Stomach smooth muscle (tissue), 2 donors: ENCODE data around the gene CMIP.

ENCODE experiments used
- H3K27ac ChIP-seq: one replicate; pipeline ENCODE4 v1.7.0; 2013; ENCODE audit warnings: mild to moderate bottlenecking, low read length, inconsistent platforms
- H3K27me3 ChIP-seq, 2 donors: one replicate each; pipeline ENCODE4 v1.7.0; 2013; ENCODE audit warnings: low read length in 2 of 2; ENCODE audit not compliant: insufficient read depth in 2 of 2, control insufficient read depth in 1 of 2
- H3K36me3 ChIP-seq, 2 donors: one replicate each; pipeline ENCODE4 v1.7.0; 2013; ENCODE audit warnings: low read length in 2 of 2; ENCODE audit not compliant: control insufficient read depth in 2 of 2, insufficient read depth in 2 of 2
- H3K4me1 ChIP-seq: one replicate; pipeline ENCODE4 v1.7.0; 2013; ENCODE audit warnings: low read length; ENCODE audit not compliant: control insufficient read depth, insufficient read depth
- H3K4me3 ChIP-seq, 2 donors: one replicate each; pipeline ENCODE4 v1.7.0; 2013; ENCODE audit warnings: low read length in 2 of 2
- H3K9ac ChIP-seq, 2 donors: one replicate each; pipeline ENCODE4 v1.7.0; 2013; ENCODE audit warnings: low read length in 2 of 2, mild to moderate bottlenecking in 1 of 2
- H3K9me3 ChIP-seq, 2 donors: one replicate each; pipeline ENCODE4 v1.7.0; 2013; ENCODE audit warnings: low read length in 2 of 2; ENCODE audit not compliant: control insufficient read depth in 2 of 2
- donor health status: healthy.
- donor health status: Pancreatic carcinoma.

The CMIP gene

DNA sequence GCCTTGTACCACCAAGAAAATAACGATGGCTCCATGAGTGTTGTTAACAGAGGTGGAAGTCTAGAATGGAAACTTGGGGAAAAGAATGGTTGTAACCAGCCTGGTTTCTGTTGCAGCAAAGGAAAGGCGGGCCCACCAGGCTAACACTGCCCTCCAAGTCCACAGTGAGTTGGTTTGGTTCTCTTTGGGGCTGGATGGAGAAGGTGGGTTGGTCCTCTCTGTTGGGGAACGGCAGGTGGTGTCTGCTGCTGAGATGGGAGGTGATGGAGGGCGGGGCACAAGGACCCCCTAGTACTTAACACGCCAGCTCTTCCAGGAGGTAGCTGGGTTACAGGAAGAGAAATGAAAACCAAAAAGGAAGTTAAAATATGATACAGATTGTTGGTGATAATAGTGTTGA is 257.9 kb downstream of the CMIP start:
- Histone ChIP-seq H3K9ac (no peak overlapping the region), H3K27me3 (no peaks in the 10 kb centered on the region), H3K9me3 (no peaks in the 10 kb centered on the region), H3K4me3 (no peak overlapping the region), H3K4me1 (peaks cover 46% of the 10 kb centered on the region), H3K36me3 (peaks cover 48 to 51% of the 10 kb centered on the region in 2 donors), H3K27ac (peak overlapping the region; percentile 11)

DNA sequence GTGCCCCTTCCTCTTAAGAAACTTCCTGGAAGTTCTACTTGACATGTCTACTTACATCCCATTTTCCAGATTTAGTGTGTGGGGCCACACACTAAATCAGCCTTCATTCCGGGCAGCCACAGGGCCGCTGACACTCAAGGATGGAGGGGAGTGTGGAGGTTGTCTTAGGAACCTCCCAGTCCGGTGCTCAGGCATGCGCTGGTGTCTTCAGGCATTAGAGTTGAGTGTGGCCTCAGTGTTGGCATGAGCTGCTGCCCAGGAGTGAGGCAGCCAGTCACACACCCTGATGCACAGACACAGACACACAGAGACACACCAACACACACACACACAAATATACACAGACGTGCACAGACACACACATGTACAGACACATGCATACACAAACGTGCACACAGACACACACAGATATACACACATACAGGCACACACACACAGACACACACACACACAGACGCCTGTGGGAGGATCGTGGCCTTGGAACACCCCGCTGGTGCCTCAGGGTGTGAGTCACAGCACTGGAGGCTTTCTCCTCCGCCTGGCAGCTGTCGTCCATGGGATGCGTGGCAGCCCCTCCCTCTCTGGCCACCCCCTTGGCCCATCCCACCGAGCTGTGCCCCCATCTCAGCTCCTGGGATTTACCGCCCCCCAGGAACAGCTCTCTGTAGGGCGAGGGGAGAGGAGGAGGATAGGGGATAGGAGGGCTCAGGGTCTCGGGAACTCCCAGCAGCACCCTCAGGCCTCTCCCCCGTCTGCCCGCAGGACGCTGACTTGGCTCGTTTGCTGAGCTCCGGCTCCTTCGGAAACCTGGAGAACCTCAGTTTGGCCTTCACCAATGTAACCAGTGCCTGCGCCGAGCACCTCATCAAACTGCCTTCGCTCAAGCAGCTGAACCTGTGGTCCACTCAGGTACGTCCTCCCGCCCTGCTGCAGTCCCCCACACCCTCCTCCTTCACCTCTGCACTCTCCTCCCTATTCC is 258.9 kb downstream of the CMIP start:
- no peaks in the 10 kb centered on the region for H3K27me3 ChIP-seq
- H3K4me1 ChIP-seq, result peaks cover 46% of the 10 kb centered on the region
- H3K4me3 ChIP-seq, result no peak overlapping the region
- peaks cover 48 to 52% of the 10 kb centered on the region in 2 donors for H3K36me3 ChIP-seq
- peak overlapping the region; percentile 60 for H3K27ac ChIP-seq
- no peak overlapping the region for H3K9ac ChIP-seq
- H3K9me3 ChIP-seq, result no peaks in the 10 kb centered on the region

DNA sequence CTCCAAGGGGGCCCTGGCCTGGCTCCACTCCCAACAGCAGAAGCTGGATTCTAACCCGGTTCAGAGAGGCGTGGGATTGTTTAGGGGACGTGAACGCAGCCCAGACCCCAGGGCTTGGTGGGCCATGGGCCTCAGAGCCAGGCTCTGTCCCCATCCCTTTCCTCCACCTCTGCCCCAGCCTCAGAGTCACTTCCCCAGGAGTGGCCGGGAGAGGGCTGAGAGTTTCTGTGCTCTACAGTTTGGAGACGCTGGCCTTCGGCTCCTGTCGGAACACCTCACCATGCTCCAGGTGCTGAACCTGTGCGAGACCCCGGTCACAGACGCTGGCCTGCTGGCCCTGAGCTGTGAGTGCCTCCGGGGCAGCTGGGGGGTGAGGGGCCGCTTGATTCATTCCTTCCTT is 260.7 kb downstream of the CMIP start:
- Histone ChIP-seq H3K27ac (peak overlapping the region; percentile 88), H3K27me3 (no peaks in the 10 kb centered on the region), H3K36me3 (peaks cover 50% of the 10 kb centered on the region in 2 donors)

DNA sequence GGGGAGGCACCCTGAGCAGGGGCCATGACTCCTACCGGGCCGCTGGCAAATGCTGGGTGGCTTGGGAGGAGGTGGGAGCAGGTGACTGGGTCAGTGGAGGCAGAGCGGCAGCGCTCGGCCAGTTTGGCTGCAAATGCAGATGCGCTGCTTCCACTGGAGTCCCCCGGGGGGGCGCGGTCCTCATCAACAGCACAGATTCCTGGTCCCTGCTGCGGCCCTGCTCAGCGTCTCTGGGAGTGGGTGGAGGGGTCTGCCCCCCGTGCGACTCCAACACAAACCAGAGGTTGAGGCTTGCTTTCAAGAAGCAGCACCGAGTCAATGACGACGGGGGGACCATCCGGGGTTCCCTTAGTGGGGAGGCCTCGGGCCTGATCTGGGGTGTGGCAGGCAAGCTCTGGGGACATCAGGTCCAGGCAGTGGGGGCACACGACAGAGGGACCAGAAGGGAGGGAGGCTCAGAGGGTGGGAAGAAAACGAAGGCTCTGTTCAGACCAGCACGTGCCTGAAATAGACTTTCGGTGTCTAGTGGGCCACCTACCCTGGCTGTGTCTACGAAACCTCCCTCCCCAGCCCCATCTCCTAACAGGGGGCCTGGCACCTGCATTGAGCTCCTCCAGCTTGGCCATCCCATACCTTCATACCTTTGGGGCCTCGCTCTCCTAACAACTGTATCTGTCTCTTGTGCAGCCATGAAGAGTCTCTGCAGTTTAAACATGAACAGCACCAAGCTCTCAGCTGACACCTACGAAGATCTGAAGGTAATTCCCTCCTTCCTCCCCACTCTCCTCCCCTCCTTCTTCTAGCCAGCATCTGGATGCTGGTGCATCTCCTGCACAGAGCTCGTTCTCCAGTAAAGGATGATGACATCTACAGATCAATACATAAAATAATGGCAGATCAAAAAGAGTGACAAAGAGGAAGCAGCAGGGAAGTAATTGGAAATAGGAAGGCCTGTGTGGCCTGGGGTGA is 262.0 kb downstream of the CMIP start:
- no peaks in the 10 kb centered on the region for H3K27me3 ChIP-seq
- H3K27ac ChIP-seq, result peak overlapping the region; percentile 88
- H3K9me3 ChIP-seq, result no peaks in the 10 kb centered on the region
- H3K9ac ChIP-seq, result peak overlapping the region; percentile 51 to 74
- no peak overlapping the region for H3K4me3 ChIP-seq
- H3K4me1 ChIP-seq, result peaks cover 54% of the 10 kb centered on the region
- peaks cover 37 to 46% of the 10 kb centered on the region in 2 donors for H3K36me3 ChIP-seq

More for the DNA sequence above, 260.7 kb downstream of the CMIP start:
- Histone ChIP-seq H3K9me3 (no peaks in the 10 kb centered on the region), H3K4me1 (peaks cover 46% of the 10 kb centered on the region), H3K4me3 (no peak overlapping the region), H3K9ac (no peak overlapping the region)

DNA sequence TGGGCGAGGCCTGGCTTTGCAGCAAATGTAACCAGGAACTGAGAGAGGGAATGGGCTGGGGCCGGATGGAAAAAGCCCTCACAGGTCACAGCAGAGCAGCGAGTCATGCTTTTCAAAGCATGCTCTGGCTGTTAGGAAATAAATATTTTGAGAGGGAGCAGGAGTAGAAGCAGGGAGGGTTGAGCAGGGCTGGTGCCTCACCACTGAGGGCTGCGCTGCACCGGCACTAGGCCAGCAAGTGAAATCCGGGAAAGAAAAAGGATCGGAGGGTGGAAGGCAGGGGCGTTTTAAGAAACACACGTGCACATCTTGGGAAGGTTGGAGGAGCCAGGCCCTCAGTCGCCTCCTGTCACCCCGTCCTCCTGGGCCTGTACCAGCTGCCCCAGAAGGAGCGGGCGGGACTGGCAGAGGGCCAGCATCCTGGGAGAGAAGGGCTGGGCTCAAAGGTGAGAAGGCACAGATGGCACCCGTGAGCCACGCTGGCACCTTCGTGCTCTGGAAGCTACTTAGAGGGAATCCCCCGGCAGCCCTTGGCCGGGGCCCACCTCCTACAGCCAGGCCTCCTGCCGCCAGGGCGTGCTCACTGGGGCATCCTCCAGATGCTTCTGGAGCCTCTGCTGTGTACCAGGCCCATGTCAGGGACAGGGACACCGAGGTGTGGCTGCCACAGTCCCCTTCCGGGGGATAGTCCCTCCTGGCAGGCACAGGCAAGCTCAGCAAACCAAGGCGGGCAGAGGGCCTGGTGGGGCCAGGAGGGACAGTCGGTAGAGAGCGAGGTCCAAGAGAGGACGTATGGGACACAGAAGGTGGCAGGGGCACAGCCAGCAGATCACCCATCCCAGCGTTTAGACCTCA is 263.0 kb downstream of the CMIP start:
- peaks cover 30 to 38% of the 10 kb centered on the region in 2 donors for H3K36me3 ChIP-seq
- H3K27me3 ChIP-seq, result no peaks in the 10 kb centered on the region
- H3K9me3 ChIP-seq, result no peaks in the 10 kb centered on the region
- H3K9ac ChIP-seq, result peak overlapping the region; percentile 47 to 74
- H3K27ac ChIP-seq, result peak overlapping the region; percentile 88
- H3K4me3 ChIP-seq, result no peak overlapping the region
- peaks cover 58% of the 10 kb centered on the region for H3K4me1 ChIP-seq

DNA sequence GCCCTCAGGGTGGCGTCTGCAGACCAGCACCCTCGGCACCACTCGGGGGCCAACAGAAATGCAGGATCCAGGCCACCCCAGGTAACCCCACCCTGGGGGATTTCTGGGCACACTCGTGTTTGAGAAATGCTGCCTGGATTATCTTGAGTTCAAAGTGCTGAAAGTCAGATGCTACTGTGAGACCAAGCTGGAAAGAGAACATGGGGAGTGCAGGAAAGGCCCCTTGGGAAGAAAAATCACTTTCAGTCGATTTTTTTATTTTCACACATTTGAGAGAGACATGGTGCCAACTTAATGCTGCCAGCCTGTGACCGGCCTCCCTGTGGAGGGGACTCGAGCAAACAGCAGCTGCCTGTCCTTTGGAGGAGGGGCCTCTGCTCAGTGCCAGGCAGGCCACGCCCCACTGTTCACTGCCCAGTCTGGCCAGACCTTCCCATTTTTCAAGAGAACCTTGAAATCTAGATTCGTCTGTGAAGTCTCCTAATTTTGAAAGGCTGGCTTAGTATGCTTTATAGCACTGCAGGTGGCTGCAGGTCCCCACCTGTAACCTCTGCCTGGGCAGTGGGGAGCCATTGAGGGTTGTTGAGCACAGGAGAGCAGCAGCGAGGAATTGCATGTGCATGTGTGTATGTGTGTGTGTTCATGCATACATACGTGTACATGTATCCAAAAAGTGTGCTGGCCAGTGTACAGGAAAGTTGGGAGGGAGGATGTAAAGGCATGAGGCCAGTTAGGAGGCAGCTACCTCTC is 263.8 kb downstream of the CMIP start:
- Histone ChIP-seq H3K27ac (peak overlapping the region; percentile 88), H3K4me3 (no peak overlapping the region), H3K27me3 (no peaks in the 10 kb centered on the region), H3K9me3 (no peaks in the 10 kb centered on the region), H3K4me1 (peaks cover 52% of the 10 kb centered on the region), H3K9ac (peak overlapping the region; percentile 47 to 59), H3K36me3 (peaks cover 22 to 35% of the 10 kb centered on the region in 2 donors)

DNA sequence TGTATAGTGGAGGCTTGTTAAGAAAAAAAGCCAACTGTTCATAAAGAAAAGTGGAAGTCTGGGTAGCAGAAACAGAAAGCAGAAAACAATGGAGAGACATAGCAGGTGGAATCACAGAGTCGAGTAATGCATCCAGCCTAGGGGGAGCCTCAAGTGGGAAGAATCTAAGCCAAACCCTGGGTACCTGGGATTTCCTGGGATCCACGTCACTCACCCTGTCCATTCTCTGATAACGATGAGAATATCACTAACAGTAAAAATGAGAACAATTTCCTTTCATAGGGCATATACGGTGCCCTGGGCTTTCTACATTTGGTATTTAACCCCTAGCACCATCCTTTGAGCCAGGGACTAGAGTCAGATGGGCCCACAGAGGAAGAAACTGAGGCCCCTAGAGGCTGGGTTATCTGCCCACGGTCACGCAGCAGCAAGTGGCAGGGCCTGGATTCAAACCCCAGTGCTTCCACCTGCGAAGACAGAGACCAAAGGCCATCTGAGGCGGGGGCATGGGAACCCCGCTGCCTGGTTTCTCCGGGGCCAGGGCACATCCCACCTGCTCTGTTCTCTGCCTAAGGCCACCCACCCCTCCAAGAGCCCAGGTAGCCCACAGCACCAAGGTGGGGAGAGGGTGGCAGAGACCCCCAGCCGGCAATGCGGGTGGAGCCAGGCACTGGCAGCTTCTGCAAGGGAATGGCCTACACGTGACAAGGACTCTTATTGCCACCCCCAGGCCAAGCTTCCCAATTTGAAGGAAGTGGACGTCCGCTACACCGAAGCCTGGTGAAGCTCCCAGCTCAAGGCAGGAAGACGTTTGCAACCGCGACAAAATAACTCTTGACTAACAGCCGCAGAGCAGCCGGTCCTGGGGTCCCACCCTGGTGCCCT is 264.6 kb downstream of the CMIP start:
- H3K36me3 ChIP-seq, result peaks cover 22 to 35% of the 10 kb centered on the region in 2 donors
- H3K4me3 ChIP-seq, result no peak overlapping the region
- peak overlapping the region in 1 of 2 donors; percentile 7 for H3K9ac ChIP-seq
- H3K4me1 ChIP-seq, result peaks cover 47% of the 10 kb centered on the region
- H3K9me3 ChIP-seq, result no peaks in the 10 kb centered on the region
- H3K27me3 ChIP-seq, result no peaks in the 10 kb centered on the region
- peak overlapping the region; percentile 88 for H3K27ac ChIP-seq

DNA sequence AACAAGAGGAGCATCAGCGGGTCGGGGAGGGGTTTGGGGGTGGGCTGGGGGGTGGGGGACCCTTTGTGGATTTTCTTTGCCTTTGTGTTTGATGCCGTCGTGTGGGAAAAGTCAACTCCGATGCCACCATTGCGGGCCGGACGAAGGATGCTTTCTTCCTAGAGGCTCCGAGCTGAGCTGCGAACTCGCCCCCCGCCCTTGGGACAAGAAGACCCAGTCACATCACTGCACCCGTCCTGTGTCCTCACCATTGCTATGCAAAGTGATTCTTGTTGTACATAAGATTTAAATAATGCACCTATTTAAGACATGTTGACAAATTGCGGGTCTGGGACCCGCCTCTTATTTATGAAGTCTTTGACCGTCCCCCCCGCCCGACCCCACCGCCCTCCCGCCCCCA is 265.4 kb downstream of the CMIP start:
- H3K4me3 ChIP-seq, result no peak overlapping the region
- H3K27me3 ChIP-seq, result no peaks in the 10 kb centered on the region
- H3K9me3 ChIP-seq, result no peaks in the 10 kb centered on the region
- peaks cover 20 to 30% of the 10 kb centered on the region in 2 donors for H3K36me3 ChIP-seq
- H3K9ac ChIP-seq, result no peak overlapping the region
- no peak overlapping the region for H3K27ac ChIP-seq
- peaks cover 47% of the 10 kb centered on the region for H3K4me1 ChIP-seq

DNA sequence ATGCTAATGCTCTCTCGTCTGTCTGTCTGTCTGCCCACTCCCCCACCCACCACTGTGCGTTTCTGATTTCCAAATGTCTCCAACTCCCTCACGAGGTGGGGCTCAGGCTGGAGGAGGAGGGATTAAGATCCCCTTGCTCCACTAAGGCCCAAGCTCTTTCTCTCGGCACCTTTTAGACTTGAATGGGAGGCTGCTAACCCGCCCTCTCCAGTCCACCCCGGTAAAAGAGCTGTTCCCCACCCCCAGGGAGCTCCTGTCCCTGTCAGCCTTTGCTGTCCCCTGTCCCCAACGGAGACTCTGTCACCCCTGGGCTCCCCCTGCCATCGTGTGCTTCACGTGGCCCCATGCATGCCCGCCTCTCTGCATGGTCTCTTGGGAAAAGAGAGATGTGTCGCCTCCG is 266.0 kb downstream of the CMIP start:
- no peak overlapping the region for H3K9ac ChIP-seq
- H3K9me3 ChIP-seq, result no peaks in the 10 kb centered on the region
- H3K4me3 ChIP-seq, result no peak overlapping the region
- peaks cover 49% of the 10 kb centered on the region for H3K4me1 ChIP-seq
- no peaks in the 10 kb centered on the region for H3K27me3 ChIP-seq
- H3K36me3 ChIP-seq, result peaks cover 15 to 25% of the 10 kb centered on the region in 2 donors
- no peak overlapping the region for H3K27ac ChIP-seq
